K562 (cell line): ENCODE results near the gene AP1M1. TPM values are rescaled to one million over a fixed set of nuclear protein-coding genes. Genes with fewer than 3 reads are reported as not detected.
A peak's percentile ranks its signal among the peaks of the same experiment; 100 is the strongest.

Experiments
- ATAC-seq: fragments of 200-7000 bp; cut with Tn5 transposase; 3 replicates; pipeline ENCODE4 v1.9.1; 2020; ENCODE audit warnings: moderate library complexity
- BruUV-seq: library from RNA; stranded (reverse); fragments of 400-500 nt; replicated peaks from 2 replicates; lab custom pipeline; 2021; lab: Mats Ljungman, UMichigan
- CTCF ChIA-PET: fragments of 300-600 bp; formaldehyde crosslinking; extraction: SDS; loops from one replicate; lab custom pipeline; 2021; ENCODE audit warnings: low intra/inter-chr PET ratio; lab: Yijun Ruan, JAX
- POLR2A ChIA-PET: fragments of 300-600, 350-650 bp; sonication (Branson Sonifier 250); formaldehyde crosslinking; extraction: SDS; loops from one replicate; lab custom pipeline; 2021; ENCODE audit warnings: antibody characterized with exemption, inconsistent platforms; lab: Yijun Ruan, JAX
- DNase-seq, 4 experiments: peaks; one replicate each; pipeline versions ENCODE4 v3.0.0 to v3.0.0-alpha.2; 2011 to 2018; ENCODE audit warnings: low spot score in 3 of 4, mixed read lengths in 3 of 4; ENCODE audit errors: extremely low read depth in 1 of 4
- FAIRE-seq: peaks from 2 replicates; lab custom pipeline; 2011; peaks lifted over from hg19 to GRCh38; lab: Jason Lieb, UNC
- H2AFZ ChIP-seq: 2 replicates; pipeline ENCODE4 v1.6.0; 2011; ENCODE audit warnings: low read depth, low read length, control low read depth, inconsistent platforms
- H3K27ac ChIP-seq: fragments of 200-600 bp; 3 replicates; pipeline ENCODE4 v1.8.0; 2011; ENCODE audit warnings: low read depth, mild to moderate bottlenecking, control low read depth, inconsistent platforms, low read length, moderate library complexity, mixed read lengths; ENCODE audit errors: extremely low read depth
- H3K27me3 ChIP-seq, 2 experiments: fragments of 300-600 bp in 1 of 2; 2 replicates in 1 of 2; 3 replicates in 1 of 2; pipeline versions ENCODE4 v1.6.0 to v1.8.0; 2011; ENCODE audit warnings: inconsistent platforms in 2 of 2, low read length in 2 of 2, mild to moderate bottlenecking in 1 of 2, mixed read lengths in 1 of 2, moderate library complexity in 1 of 2; ENCODE audit not compliant: control insufficient read depth in 2 of 2, insufficient read depth in 2 of 2
- H3K36me3 ChIP-seq: fragments of 300-600 bp; 3 replicates; pipeline ENCODE4 v1.8.0; 2011; ENCODE audit warnings: mild to moderate bottlenecking, low read length, inconsistent platforms; ENCODE audit not compliant: control insufficient read depth, insufficient read depth
- H3K4me1 ChIP-seq, 2 experiments: fragments of 200-600 bp in 1 of 2; replicated peaks in 1 of 2; 2 replicates in 1 of 2; 3 replicates in 1 of 2; pipeline versions ENCODE4 v1.5.1 to v1.8.0; 2011; ENCODE audit warnings: inconsistent platforms in 2 of 2, low read length in 2 of 2, mild to moderate bottlenecking in 1 of 2, mixed read lengths in 1 of 2, moderate library complexity in 1 of 2; ENCODE audit not compliant: control insufficient read depth in 2 of 2, insufficient read depth in 2 of 2
- H3K4me2 ChIP-seq: 2 replicates; pipeline ENCODE4 v1.6.1; 2011; ENCODE audit warnings: low read length, control low read depth, inconsistent platforms, mixed read lengths; ENCODE audit not compliant: insufficient read depth
- H3K4me3 ChIP-seq: fragments of 200-600 bp; sonication (generic), shearing (Covaris generic); 2 replicates; pipeline ENCODE4 v1.5.1; 2016; ENCODE audit warnings: control low read depth, inconsistent platforms
- H3K79me2 ChIP-seq: fragments of 200-600 bp; 3 replicates; pipeline ENCODE4 v1.8.0; 2011; ENCODE audit warnings: low read length, inconsistent platforms; ENCODE audit not compliant: control insufficient read depth, insufficient read depth
- H3K9ac ChIP-seq, 2 experiments: 2 replicates each; pipeline versions ENCODE4 v1.6.0 to v1.6.1; 2011; ENCODE audit warnings: low read depth in 2 of 2, low read length in 2 of 2, control low read depth in 1 of 2, inconsistent platforms in 1 of 2, mild to moderate bottlenecking in 1 of 2, mixed read lengths in 1 of 2; ENCODE audit not compliant: insufficient read depth in 1 of 2
- H3K9me1 ChIP-seq: one replicate; pipeline ENCODE4 v1.6.0; 2011; ENCODE audit warnings: inconsistent platforms, mild to moderate bottlenecking, low read length, moderate library complexity; ENCODE audit not compliant: control insufficient read depth, insufficient read depth
- H3K9me3 ChIP-seq: replicated peaks from 2 replicates; pipeline ENCODE4 v1.5.1; 2011; ENCODE audit warnings: low read depth, low read length, inconsistent platforms; ENCODE audit not compliant: control insufficient read depth, insufficient read depth
- H4K20me1 ChIP-seq: replicated peaks from 2 replicates; pipeline ENCODE4 v1.6.1; 2011; ENCODE audit warnings: low read length, inconsistent platforms, mixed read lengths; ENCODE audit not compliant: control insufficient read depth, insufficient read depth
- FOXJ2 ChIP-seq: fragments of 200-800 bp; sonication (Bioruptor generic); IDR thresholded peaks from 2 replicates; pipeline ENCODE4 v1.6.1; 2016; ENCODE audit warnings: missing genetic modification characterization, missing compliant biosample characterization
- HDAC1 ChIP-seq, 2 experiments: fragments of 450-650 bp; IDR thresholded peaks; 2 replicates each; pipeline ENCODE4 v1.6.1; 2016 to 2017; ENCODE audit warnings: inconsistent platforms in 1 of 2, mild to moderate bottlenecking in 1 of 2, moderate library complexity in 1 of 2
- KLF13 ChIP-seq: fragments of 450-650 bp; IDR thresholded peaks from 2 replicates; pipeline ENCODE4 v1.6.1; 2016; ENCODE audit warnings: missing genetic modification characterization, low read depth, mild to moderate bottlenecking, missing compliant biosample characterization, moderate library complexity, borderline replicate concordance
- MEF2A ChIP-seq: IDR thresholded peaks from 2 replicates; pipeline ENCODE4 v1.6.1; 2011; ENCODE audit warnings: low read depth, mild to moderate bottlenecking, low read length, moderate library complexity; ENCODE audit not compliant: control insufficient read depth
- POLR2G ChIP-seq: fragments of 200-400 bp; formaldehyde crosslinking; IDR thresholded peaks from 2 replicates; pipeline ENCODE4 v1.6.1; 2017; ENCODE audit warnings: low read depth, mild to moderate bottlenecking, antibody characterized with exemption, low read length, moderate library complexity
- TCF7L2 ChIP-seq: fragments of 150-350 bp; IDR thresholded peaks from 2 replicates; pipeline ENCODE4 v1.6.1; 2016; ENCODE audit warnings: low read depth, mild to moderate bottlenecking, low read length, moderate library complexity
- ZNF217 ChIP-seq: sonication (generic); formaldehyde crosslinking; IDR thresholded peaks from 2 replicates; pipeline ENCODE4 v1.8.0; 2022; ENCODE audit warnings: mild to moderate bottlenecking, missing genetic modification reagents
- ZNF316 ChIP-seq: fragments of 450-650 bp; IDR thresholded peaks from 2 replicates; pipeline ENCODE4 v1.6.1; 2016
- ZNF589 ChIP-seq: fragments of 200-800 bp; sonication (Bioruptor generic); IDR thresholded peaks from 2 replicates; pipeline ENCODE4 v1.6.1; 2016; ENCODE audit warnings: low read depth, missing genetic modification characterization, missing compliant biosample characterization
- WGBS: fragments of 100-300 bp; shearing (Covaris generic); methylation state at CpG from one replicate; pipeline ENCODE4 v1.1.6; 2016; ENCODE audit warnings: low coverage, mixed read lengths; ENCODE audit not compliant: insufficient coverage; ENCODE audit errors: missing lambda C conversion rate; 5-methylcytosine and 5-hydroxymethylcytosine counted together
- in situ Hi-C: fragments of 300-500 bp; cut with MboI; formaldehyde crosslinking; loops from 4 replicates; pipeline ENCODE4 v1.15.0; 2018; ENCODE audit warnings: inconsistent platforms, mixed read lengths
- intact Hi-C: fragments of 100-400 bp; cut with micrococcal nuclease; formaldehyde crosslinking; loops from 2 replicates; pipeline ENCODE4 v1.14.2; 2022
- polyA plus RNA-seq, 8 experiments: library from polyadenylated mRNA; depleted of rRNA in 4 of 8; stranded (reverse) in 5 of 8; unstranded in 3 of 8; fragments of >200 nt; fragmentation: Nextera tagmentation in 2 of 8; fragmentation: Illumina TruSeq in 1 of 8; extraction: Ambion mirVana in 2 of 8; extraction: Trizol in 1 of 8; gene quantifications; 2 replicates each; pipeline versions ENCODE4 v1.2.1 to v1.2.3, GENCODE V29; 2011 to 2014; ENCODE audit warnings: inconsistent platforms in 1 of 8, missing spikeins in 1 of 8
- total RNA-seq, 7 experiments: library from RNA; depleted of rRNA in 6 of 7; stranded (reverse); fragments of >200 nt in 6 of 7; fragmentation: Illumina TruSeq in 2 of 7; extraction: Trizol in 2 of 7; gene quantifications; 2 replicates each; pipeline versions ENCODE4 v1.2.1 to v1.2.3, GENCODE V29; 2011 to 2021; ENCODE audit warnings: low replicate concordance in 1 of 7
- TF ChIP-seq, protein P1 (sequence below): fragments of 450-650 bp; IDR thresholded peaks from 2 replicates; pipeline ENCODE4 v1.6.1; 2016; ENCODE audit warnings: mild to moderate bottlenecking

AP1M1 gene
- total and polyA plus RNA-seq, 9 of the 15 experiments (the other 6 are each of a cell fraction or from before 2014, with no cell fraction given): 0.87 to 56.2 (median 29.1) TPM

DNA sequence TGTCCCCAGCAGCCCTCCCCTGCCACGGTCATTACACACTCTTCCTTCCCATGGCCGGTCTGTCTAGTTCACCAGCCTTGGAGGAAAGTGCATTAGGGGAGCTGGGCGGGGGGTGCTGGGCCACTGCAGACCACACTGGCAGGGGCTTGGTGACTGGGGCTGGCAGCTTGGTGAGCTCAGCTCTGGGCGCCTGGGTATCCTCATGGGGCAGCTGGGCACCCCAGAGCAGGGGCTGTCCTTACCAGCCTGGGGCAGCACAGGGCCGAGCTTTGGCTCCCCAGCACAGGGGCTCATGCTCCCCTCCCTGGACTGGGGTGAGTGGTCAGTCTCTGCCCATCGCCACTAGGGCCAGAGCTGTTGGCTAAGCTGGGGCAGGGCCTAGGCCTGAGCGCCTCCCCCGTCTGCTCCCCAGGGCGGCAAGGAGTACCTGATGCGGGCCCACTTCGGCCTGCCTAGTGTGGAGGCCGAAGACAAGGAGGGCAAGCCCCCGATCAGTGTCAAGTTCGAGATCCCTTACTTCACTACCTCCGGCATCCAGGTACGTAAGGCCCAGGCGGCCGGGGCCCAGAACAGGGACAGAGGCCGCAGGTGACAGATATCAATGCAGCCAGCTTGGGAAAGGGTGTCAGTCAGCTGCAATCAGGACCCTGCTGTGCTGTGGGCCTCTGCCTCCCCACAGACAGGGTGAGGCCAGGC lies 35.5 kb downstream of the AP1M1 start:
- H2AFZ ChIP-seq: no peak overlapping the region
- ATAC-seq: no peak
- H3K9ac ChIP-seq: peak overlapping the region in 1 of 2 experiments; percentile 17; a peak in 1 of 4 replicates
- CTCF ChIA-PET: no interaction called here
- 94% methylated on average over 14 of the region's 19 CpGs for WGBS
- no peaks in the 10 kb centered on the region for H3K9me1 ChIP-seq
- H3K4me1 ChIP-seq: peaks cover 0 to 13% of the 10 kb centered on the region in 2 experiments; a peak in 2 of 5 replicates
- H3K27ac ChIP-seq: no peak overlapping the region
- FAIRE-seq: no peak
- no peaks in the 10 kb centered on the region for H3K27me3 ChIP-seq
- H3K9me3 ChIP-seq: no peaks in the 10 kb centered on the region
- in situ Hi-C loops: no loop called here
- no TSS peak for BruUV-seq
- H4K20me1 ChIP-seq: no peaks in the 10 kb centered on the region
- intact Hi-C loops: no loop called here
- POLR2A ChIA-PET: no interaction called here
- peaks cover 25% of the 10 kb centered on the region; the same call in 2 of the 3 replicates for H3K36me3 ChIP-seq
- TF ChIP-seq POLR2G (peak; percentile 36; the same call in 1 of the 2 replicates), ZNF316 (no peak)
- H3K4me2 ChIP-seq: no peak overlapping the region
- no peaks in the 10 kb centered on the region for H3K79me2 ChIP-seq
- H3K4me3 ChIP-seq: no peak overlapping the region
- DNase-seq: no peak

DNA sequence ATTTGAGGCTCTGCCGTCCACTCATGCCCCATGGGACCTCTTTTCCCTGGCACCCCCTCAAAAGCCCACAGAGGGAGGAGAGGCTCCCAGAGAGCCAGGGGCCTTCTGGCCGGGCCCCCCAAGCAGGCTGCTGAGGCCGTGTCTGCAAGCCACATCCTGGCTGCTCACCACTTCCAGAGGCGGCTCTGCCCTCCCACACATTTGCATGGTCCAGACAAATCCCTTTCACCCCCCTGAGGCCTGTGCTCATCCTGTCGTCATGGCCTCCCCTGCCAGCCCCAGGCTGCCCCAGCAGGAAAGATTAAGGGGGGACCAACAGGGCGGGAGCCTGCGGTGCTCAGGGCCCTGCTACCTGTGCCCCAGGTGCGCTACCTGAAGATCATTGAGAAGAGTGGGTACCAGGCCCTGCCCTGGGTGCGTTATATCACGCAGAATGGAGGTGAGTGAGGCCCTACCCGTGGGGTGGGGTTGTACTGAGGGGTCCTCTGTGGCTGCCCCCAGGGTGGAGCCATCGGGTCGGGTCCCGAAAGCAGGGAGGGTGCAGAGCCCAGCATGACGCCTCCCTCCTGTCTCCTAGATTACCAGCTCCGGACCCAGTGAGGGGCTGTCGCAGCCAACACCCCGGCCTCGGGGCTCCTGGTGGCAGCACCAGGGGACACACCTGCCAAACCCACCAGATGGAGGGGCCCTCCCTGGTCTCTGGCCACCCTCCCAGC lies 36.3 kb downstream of the AP1M1 start:
- Histone ChIP-seq H2AFZ (no peak overlapping the region), H3K27ac (no peak overlapping the region), H3K9me3 (no peaks in the 10 kb centered on the region), H3K36me3 (peaks cover 17% of the 10 kb centered on the region; the same call in 2 of the 3 replicates), H3K9me1 (no peaks in the 10 kb centered on the region), H3K4me3 (no peak overlapping the region), H3K4me1 (peaks cover 0 to 11% of the 10 kb centered on the region in 2 experiments; a peak in 2 of 5 replicates), H4K20me1 (no peaks in the 10 kb centered on the region), H3K27me3 (no peaks in the 10 kb centered on the region), H3K9ac (no peak overlapping the region; a peak in 1 of 4 replicates), H3K79me2 (no peaks in the 10 kb centered on the region), H3K4me2 (no peak overlapping the region)
- DNase-seq (no peak), FAIRE-seq (no peak), ATAC-seq (no peak)
- BruUV-seq: no TSS peak
- 79% methylated on average over 9 of the region's 19 CpGs for WGBS
- ChIA-PET POLR2A (no interaction called here), CTCF (no interaction called here)
- in situ Hi-C loops: no loop called here
- intact Hi-C loops: no loop called here
- TF ChIP-seq KLF13 (tag): no peak
- no peak for TF ChIP-seq MEF2A
- no peak for TF ChIP-seq HDAC1 (IDR thresholded peaks at IDR 0.05)
- TF ChIP-seq FOXJ2: no peak
- TF ChIP-seq ZNF589 (CRISPR knock-in tag): no peak
- TF ChIP-seq ZNF217: no peak
- TF ChIP-seq, protein P1, sequence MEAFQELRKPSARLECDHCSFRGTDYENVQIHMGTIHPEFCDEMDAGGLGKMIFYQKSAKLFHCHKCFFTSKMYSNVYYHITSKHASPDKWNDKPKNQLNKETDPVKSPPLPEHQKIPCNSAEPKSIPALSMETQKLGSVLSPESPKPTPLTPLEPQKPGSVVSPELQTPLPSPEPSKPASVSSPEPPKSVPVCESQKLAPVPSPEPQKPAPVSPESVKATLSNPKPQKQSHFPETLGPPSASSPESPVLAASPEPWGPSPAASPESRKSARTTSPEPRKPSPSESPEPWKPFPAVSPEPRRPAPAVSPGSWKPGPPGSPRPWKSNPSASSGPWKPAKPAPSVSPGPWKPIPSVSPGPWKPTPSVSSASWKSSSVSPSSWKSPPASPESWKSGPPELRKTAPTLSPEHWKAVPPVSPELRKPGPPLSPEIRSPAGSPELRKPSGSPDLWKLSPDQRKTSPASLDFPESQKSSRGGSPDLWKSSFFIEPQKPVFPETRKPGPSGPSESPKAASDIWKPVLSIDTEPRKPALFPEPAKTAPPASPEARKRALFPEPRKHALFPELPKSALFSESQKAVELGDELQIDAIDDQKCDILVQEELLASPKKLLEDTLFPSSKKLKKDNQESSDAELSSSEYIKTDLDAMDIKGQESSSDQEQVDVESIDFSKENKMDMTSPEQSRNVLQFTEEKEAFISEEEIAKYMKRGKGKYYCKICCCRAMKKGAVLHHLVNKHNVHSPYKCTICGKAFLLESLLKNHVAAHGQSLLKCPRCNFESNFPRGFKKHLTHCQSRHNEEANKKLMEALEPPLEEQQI: no peak
- TF ChIP-seq TCF7L2: no peak
